Stimulated activated naive B cell treated with anti-CD40 and anti-IgM and Interleukin-4, amounts not matched to agents 10 μg/mL and 1 μg/mL and 100 μg/mL, for 72 hours (primary cell): Measurements from ENCODE around the gene PDZK1.
"Not testable (repeated sequence)": the region's sequence is repeated elsewhere in the genome, so short reads cannot be mapped to it uniquely, and the experiment has no call there.

Experiments
- ATAC-seq, 2 donors: fragments of 150-1000 bp; cut with Tn5 transposase; replicated peaks; 2 replicates each; pipeline ENCODE4 v1.10.0; 2021; ENCODE audit warnings: moderate library complexity in 1 of 2
- DNase-seq: peaks from one replicate; pipeline ENCODE4 v3.0.0; 2021
- H3K27ac Mint-ChIP-seq: one replicate; pipeline ENCODE4 v1.8.0; 2022; ENCODE audit warnings: mild to moderate bottlenecking, mixed read lengths
- H3K27me3 Mint-ChIP-seq, 2 donors: one replicate each; pipeline ENCODE4 v1.8.0; 2022; ENCODE audit warnings: mixed read lengths in 2 of 2
- H3K36me3 Mint-ChIP-seq, 2 donors: one replicate each; pipeline ENCODE4 v1.8.0; 2022; ENCODE audit warnings: mixed read lengths in 2 of 2, mild to moderate bottlenecking in 1 of 2
- H3K4me1 Mint-ChIP-seq, 2 donors: one replicate each; pipeline ENCODE4 v1.8.0; 2022; ENCODE audit warnings: mixed read lengths in 2 of 2, mild to moderate bottlenecking in 1 of 2
- H3K4me3 Mint-ChIP-seq, 2 donors: one replicate each; pipeline ENCODE4 v1.8.0; 2022; ENCODE audit warnings: mild to moderate bottlenecking in 2 of 2, mixed read lengths in 2 of 2, moderate library complexity in 1 of 2
- H3K9me3 Mint-ChIP-seq, 2 donors: one replicate each; pipeline ENCODE4 v1.8.0; 2022; ENCODE audit warnings: mixed read lengths in 2 of 2, mild to moderate bottlenecking in 1 of 2

Gene PDZK1

GRCh38 chr1:145696630-145696960 lies 10.6 kb downstream of the PDZK1 start:
- DNase-seq = no peak
- no peak for ATAC-seq
- Mint-ChIP-seq H3K4me3 (no peak overlapping the region), H3K9me3 (no peaks in the 10 kb centered on the region), H3K27me3 (no peaks in the 10 kb centered on the region), H3K36me3 (peaks cover 0 to 3% of the 10 kb centered on the region in 2 donors), H3K4me1 (peaks cover 5 to 13% of the 10 kb centered on the region in 2 donors), H3K27ac (no peak overlapping the region)

GRCh38 chr1:145695821-145696629 lies 11.1 kb downstream of the PDZK1 start:
- DNase-seq = no peak
- no peak for ATAC-seq
- Mint-ChIP-seq H3K27ac (no peak overlapping the region), H3K36me3 (peaks cover 0 to 3% of the 10 kb centered on the region in 2 donors), H3K4me1 (peaks cover 5 to 13% of the 10 kb centered on the region in 2 donors), H3K4me3 (no peak overlapping the region), H3K27me3 (no peaks in the 10 kb centered on the region), H3K9me3 (no peaks in the 10 kb centered on the region)

- peaks cover 9 to 25% of the 10 kb centered on the region in 2 donors for H3K4me1 Mint-ChIP-seq
- peaks cover 8% of the 10 kb centered on the region in 2 donors for H3K36me3 Mint-ChIP-seq
- no peak for ATAC-seq
- H3K9me3 Mint-ChIP-seq = peaks cover 0 to 2% of the 10 kb centered on the region in 2 donors
- H3K27ac Mint-ChIP-seq = no peak overlapping the region
- DNase-seq = no peak
- no peak overlapping the region for H3K4me3 Mint-ChIP-seq
- no peaks in the 10 kb centered on the region for H3K27me3 Mint-ChIP-seq
Measured at GRCh38 chr1:145692785-145693443, 14.3 kb downstream of the PDZK1 start.

- DNase-seq = no peak
- ATAC-seq = no peak
- Mint-ChIP-seq H3K36me3 (peaks cover 8 to 12% of the 10 kb centered on the region in 2 donors), H3K27me3 (no peaks in the 10 kb centered on the region), H3K4me1 (peaks cover 4 to 13% of the 10 kb centered on the region in 2 donors), H3K27ac (no peak overlapping the region), H3K9me3 (peaks cover 0 to 2% of the 10 kb centered on the region in 2 donors), H3K4me3 (no peak overlapping the region)
Measured at GRCh38 chr1:145690587-145691558, 16.3 kb downstream of the PDZK1 start.

- Mint-ChIP-seq H3K27ac (no peak overlapping the region), H3K4me1 (peaks cover 4 to 13% of the 10 kb centered on the region in 2 donors), H3K4me3 (no peak overlapping the region), H3K36me3 (peaks cover 8 to 14% of the 10 kb centered on the region in 2 donors), H3K9me3 (peaks cover 0 to 2% of the 10 kb centered on the region in 2 donors), H3K27me3 (no peaks in the 10 kb centered on the region)
- no peak for ATAC-seq
- no peak for DNase-seq
Measured at GRCh38 chr1:145689922-145690321, 17.2 kb downstream of the PDZK1 start.

GRCh38 chr1:145688924-145689323 lies 18.2 kb downstream of the PDZK1 start:
- Mint-ChIP-seq H3K4me3 (no peak overlapping the region), H3K4me1 (peaks cover 4 to 13% of the 10 kb centered on the region in 2 donors), H3K27ac (no peak overlapping the region), H3K27me3 (no peaks in the 10 kb centered on the region), H3K36me3 (peaks cover 8 to 13% of the 10 kb centered on the region in 2 donors), H3K9me3 (peaks cover 0 to 2% of the 10 kb centered on the region in 2 donors)
- ATAC-seq (no peak), DNase-seq (no peak)

- Mint-ChIP-seq H3K27ac (no peak overlapping the region), H3K4me1 (peaks cover 4 to 13% of the 10 kb centered on the region in 2 donors), H3K27me3 (no peaks in the 10 kb centered on the region), H3K4me3 (no peak overlapping the region), H3K9me3 (peaks cover 0 to 2% of the 10 kb centered on the region in 2 donors), H3K36me3 (peaks cover 8 to 11% of the 10 kb centered on the region in 2 donors)
- DNase-seq (no peak), ATAC-seq (no peak)
Measured at GRCh38 chr1:145688328-145688727, 18.8 kb downstream of the PDZK1 start.

GRCh38 chr1:145686078-145686477 lies 21.1 kb downstream of the PDZK1 start:
- not testable (repeated sequence) for ATAC-seq, H3K27me3 Mint-ChIP-seq, H3K9me3 Mint-ChIP-seq, DNase-seq, H3K4me3 Mint-ChIP-seq, H3K27ac Mint-ChIP-seq
- Mint-ChIP-seq H3K4me1 (peaks cover 4 to 13% of the 10 kb centered on the region in 2 donors), H3K36me3 (peaks cover 10 to 11% of the 10 kb centered on the region in 2 donors)

GRCh38 chr1:145684858-145685257 lies 22.3 kb downstream of the PDZK1 start:
- ATAC-seq, H3K4me1 Mint-ChIP-seq, H3K27me3 Mint-ChIP-seq, H3K27ac Mint-ChIP-seq, H3K4me3 Mint-ChIP-seq, H3K9me3 Mint-ChIP-seq, DNase-seq: not testable (repeated sequence)
- H3K36me3 Mint-ChIP-seq = peaks cover 9 to 11% of the 10 kb centered on the region in 2 donors

GRCh38 chr1:145673217-145673616 lies 34.0 kb downstream of the PDZK1 start:
- H3K36me3 Mint-ChIP-seq = not testable (repeated sequence)

GRCh38 chr1:145670995-145671745 lies 36.0 kb downstream of the PDZK1 start:
- not testable (repeated sequence) for H3K27ac Mint-ChIP-seq, ATAC-seq, H3K4me3 Mint-ChIP-seq, DNase-seq, H3K9me3 Mint-ChIP-seq, H3K27me3 Mint-ChIP-seq
- peaks cover 10 to 18% of the 10 kb centered on the region in 2 donors for H3K36me3 Mint-ChIP-seq
- H3K4me1 Mint-ChIP-seq = peaks cover 6 to 18% of the 10 kb centered on the region in 2 donors

More at GRCh38 chr1:145673217-145673616, 34.0 kb downstream of the PDZK1 start:
- H3K27ac Mint-ChIP-seq, H3K4me1 Mint-ChIP-seq, H3K9me3 Mint-ChIP-seq, H3K4me3 Mint-ChIP-seq, DNase-seq, H3K27me3 Mint-ChIP-seq, ATAC-seq: not testable (repeated sequence)

GRCh38 chr1:145665015-145665414 lies 42.2 kb downstream of the PDZK1 start:
- H3K36me3 Mint-ChIP-seq = peaks cover 6 to 18% of the 10 kb centered on the region in 2 donors
- not testable (repeated sequence) for DNase-seq, H3K27me3 Mint-ChIP-seq, H3K9me3 Mint-ChIP-seq, ATAC-seq, H3K27ac Mint-ChIP-seq, H3K4me3 Mint-ChIP-seq
- H3K4me1 Mint-ChIP-seq = peaks cover 2 to 12% of the 10 kb centered on the region in 2 donors

- not testable (repeated sequence) for H3K4me1 Mint-ChIP-seq, H3K4me3 Mint-ChIP-seq, H3K27me3 Mint-ChIP-seq, DNase-seq, H3K27ac Mint-ChIP-seq, H3K9me3 Mint-ChIP-seq
- peaks cover 8 to 12% of the 10 kb centered on the region in 2 donors for H3K36me3 Mint-ChIP-seq
- ATAC-seq = peak; percentile 38 to 75
Measured at GRCh38 chr1:145662502-145662901, 44.7 kb downstream of the PDZK1 start.
